Hepatic stellate cell (primary cell): ENCODE data around the gene FERMT3.
"Not testable (repeated sequence)": the region's sequence is repeated elsewhere in the genome, so short reads cannot be mapped to it uniquely, and the experiment has no call there.

Experiments used
- DNase-seq: peaks from one replicate; pipeline ENCODE4 v3.0.0; 2011; ENCODE audit warnings: low spot score

FERMT3 gene

GRCh38 chr11:64235437-64236161, 29.1 kb downstream of the FERMT3 start:
- DNase-seq: no peak

- DNase-seq: no peak
Measured at GRCh38 chr11:64237484-64237951, 31.0 kb downstream of the FERMT3 start.

- no peak for DNase-seq
Measured at GRCh38 chr11:64238076-64238475, 31.6 kb downstream of the FERMT3 start.

- no peak for DNase-seq
Measured at GRCh38 chr11:64238999-64239398, 32.5 kb downstream of the FERMT3 start.

DNA sequence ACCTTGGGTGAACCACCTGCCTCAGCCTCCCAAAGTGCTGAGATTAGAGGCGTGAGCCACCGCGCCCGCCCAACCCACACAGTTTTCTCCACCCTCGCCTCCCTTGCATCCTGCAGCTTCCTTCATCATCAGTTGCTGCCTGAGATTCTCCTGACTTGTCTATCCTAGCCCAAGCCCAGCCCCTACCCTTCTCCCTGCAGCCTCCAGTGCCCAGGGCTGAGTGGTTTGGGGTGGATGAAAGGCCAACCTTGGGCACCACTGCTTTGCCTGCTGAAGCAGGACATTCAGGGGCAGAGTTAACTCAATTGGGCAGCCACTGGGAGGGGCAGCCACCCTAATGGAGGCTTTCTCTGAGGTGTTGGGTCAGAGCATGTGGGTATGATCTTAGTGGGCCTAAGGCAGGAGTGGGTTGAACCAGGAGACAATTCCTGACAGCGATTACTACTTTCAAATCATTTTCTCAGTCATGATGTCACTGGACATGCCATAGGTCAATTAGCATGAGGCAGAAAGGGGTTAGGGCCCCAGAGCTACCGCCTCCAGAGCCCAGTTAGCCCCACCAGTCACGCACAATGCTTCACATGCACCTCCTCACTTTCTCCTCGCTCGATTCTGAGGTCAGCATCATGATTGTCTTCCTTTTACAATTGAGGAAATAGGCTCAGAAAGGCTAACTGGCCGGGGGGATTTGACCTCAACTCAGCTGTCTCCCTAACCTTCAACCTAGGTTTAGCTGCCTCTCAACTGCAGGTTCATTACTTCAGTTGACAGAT, 33.3 kb downstream of the FERMT3 start:
- DNase-seq: no peak

- peak; percentile 99 for DNase-seq
Measured at GRCh38 chr11:64240435-64241240, 34.1 kb downstream of the FERMT3 start, which contains the start of gene FKBP2. Gene FKBP2 (plus strand): TSS chr11:64241095. CDS start chr11:64242388, 1,293 bp downstream.

DNA sequence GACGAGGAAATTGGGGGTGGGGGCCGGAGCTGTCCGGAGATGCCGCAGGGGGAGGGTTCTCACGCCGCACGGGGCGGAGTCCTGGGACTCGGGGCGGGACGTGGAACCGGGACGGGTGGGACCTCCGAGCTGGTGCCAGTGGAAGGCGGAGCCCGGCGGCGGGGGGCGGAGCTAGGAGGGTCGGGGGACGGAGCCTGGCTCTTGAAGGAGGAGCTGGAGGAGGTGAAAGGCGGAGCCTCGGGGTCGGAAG, 34.6 kb downstream of the FERMT3 start:
- DNase-seq: peak; percentile 97

GRCh38 chr11:64241491-64242374, 35.2 kb downstream of the FERMT3 start:
- DNase-seq: peak; percentile 66

DNA sequence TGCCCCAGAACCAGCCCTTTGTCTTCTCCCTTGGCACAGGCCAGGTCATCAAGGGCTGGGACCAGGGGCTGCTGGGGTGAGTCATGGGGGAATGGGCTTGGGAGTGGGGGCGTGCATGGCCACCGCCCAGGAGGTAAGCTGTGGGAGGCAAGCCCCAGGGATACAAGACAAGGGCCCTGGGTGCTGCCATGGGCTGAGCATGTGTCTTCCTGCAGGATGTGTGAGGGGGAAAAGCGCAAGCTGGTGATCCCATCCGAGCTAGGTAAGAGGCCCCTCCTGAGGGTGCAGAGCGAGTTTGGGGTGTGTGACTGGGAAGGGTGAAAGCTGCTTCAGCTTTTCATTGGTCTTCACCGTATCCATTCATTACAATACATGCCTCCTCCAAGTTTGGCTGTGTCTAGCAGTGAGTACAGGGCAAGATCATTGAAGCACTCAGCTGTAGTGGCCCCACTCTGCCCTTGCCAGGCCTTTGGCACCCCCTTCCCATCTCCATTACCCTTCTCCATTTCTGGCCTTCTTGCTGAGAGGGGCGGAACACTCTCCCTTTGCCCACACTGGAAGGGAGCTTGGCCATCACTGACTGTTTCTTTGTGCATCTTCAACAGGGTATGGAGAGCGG, 36.8 kb downstream of the FERMT3 start:
- no peak for DNase-seq

DNA sequence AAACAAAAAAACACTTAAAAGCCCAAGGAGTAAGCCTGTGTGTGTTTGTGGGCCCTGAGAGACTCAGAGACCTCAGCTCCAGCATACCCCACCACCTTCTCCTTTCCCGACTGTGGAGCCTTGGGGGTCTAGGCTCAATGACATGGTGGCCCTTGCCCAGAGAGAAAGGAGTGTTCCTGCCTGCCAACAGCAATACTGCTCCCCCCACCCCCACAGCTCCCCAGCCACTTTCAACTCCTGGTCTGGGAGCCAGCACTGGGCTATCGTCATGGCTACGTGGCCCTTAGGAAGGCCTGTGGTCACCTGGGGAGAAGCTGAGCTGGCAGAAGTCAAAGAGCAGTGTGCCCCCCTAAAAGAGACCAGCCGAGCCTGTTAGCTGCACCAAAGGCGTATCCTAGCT, 37.6 kb downstream of the FERMT3 start:
- no peak for DNase-seq

- no peak for DNase-seq
Measured at GRCh38 chr11:64244966-64245365, 38.4 kb downstream of the FERMT3 start.

DNA sequence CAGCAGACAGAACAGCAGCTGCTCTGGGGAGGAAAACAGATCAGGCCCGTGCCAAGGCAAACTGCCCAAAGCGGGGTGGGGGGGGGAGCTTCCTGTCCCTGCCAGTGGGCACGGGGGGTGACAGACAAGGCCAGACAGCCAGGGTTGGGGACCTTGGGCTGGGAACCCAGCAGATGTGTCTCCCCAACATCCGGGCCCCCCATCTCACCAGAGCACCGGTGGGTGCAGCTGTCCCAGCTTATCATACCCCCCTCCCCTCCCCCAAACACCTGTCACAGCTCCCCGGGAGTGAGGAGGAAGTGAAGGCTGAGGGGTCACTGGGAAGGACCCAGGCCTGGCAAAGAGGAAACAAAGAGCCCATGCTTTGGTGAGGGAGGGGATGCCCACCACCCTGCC, 38.9 kb downstream of the FERMT3 start:
- no peak for DNase-seq

DNA sequence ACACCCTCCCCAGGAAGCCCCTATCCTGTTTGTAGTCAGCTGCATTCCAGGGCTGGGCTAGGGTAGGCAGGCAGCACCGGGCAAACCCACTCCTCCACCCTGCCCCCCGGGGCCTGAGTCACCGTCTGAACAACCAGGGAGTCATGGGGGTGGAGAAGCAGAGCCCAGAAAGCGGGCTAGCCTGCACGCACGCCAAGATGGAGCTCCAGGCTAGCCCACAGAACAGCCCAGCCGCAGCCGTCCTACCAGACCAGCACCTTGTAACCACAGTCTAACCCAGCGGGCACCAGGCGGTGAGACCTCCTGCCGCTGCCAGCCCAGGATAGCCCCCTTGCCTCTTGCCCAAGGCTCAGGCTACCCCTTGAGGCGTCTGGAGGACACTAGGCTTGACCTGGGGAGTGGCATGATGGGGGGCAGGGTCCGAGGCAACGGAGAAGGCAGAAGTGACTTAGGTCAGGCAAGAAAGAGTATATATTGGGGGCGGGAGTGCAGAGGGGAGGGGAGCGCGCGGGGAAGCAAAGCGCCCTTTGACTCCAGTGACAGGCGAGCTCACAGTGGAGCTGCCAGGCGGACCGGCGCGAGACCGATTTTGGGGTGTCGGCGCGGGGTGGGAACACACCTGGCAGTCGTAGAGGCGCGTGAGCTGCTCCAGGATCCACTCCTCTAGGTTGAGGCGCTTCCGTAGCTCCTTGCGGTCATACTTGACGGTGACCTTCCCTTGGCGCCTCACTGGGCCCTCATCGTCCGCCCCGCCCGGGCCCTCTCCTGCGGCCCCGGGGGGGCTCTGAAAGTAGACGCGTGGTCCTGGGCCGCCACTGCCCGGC, 39.5 kb downstream of the FERMT3 start:
- DNase-seq: peak; percentile 96

- DNase-seq: not testable (repeated sequence)
Measured at GRCh38 chr11:64246621-64246870, 40.0 kb downstream of the FERMT3 start.

DNA sequence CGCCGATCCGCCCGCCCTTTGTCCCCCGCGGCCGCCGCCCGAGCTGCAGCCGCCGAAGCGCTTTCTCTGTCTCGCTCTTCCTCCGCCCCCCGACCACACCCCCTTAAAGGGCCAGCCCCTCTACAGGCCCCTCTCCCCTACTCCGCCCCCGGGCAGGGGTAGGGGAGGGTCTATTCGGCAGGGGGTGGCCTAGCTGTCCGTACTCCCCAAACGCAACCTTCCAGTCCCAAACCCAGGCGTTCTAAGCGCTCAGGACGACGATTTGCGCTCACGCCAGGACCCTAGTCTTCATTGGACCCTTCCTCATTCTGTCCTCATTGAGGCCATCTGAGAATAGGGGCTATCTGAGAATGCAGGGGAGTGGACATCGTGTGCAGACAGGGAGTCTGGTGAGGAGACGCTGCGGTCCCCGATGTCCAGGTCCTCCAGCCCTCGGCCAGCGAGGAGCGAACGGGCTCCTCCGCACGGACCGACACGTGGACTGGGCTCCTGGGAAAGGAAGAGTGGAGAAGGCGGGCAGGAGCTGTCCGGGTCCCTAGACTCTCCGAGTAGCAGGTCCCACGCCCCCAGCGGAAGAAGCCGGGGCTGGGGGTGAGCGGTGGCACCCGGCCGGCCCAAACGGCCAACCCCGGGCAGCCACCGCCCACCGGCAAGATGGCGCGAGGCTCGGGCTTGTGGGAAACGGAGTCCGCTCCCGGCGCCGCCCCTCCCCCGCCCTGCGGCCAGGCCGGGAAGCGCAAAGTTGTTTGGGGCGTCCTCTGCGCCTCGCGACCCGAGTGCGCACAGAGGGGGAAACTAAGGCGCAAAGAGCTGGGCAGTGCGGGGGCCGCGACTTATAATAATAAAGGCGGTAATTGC, 40.6 kb downstream of the FERMT3 start, which contains the start of gene PPP1R14B:
Gene PPP1R14B (minus strand): TSS at position 73 of the 858 bp plus-strand sequence. CDS start 270 bp downstream, outside the sequence.
- DNase-seq: peak; percentile 96

DNA sequence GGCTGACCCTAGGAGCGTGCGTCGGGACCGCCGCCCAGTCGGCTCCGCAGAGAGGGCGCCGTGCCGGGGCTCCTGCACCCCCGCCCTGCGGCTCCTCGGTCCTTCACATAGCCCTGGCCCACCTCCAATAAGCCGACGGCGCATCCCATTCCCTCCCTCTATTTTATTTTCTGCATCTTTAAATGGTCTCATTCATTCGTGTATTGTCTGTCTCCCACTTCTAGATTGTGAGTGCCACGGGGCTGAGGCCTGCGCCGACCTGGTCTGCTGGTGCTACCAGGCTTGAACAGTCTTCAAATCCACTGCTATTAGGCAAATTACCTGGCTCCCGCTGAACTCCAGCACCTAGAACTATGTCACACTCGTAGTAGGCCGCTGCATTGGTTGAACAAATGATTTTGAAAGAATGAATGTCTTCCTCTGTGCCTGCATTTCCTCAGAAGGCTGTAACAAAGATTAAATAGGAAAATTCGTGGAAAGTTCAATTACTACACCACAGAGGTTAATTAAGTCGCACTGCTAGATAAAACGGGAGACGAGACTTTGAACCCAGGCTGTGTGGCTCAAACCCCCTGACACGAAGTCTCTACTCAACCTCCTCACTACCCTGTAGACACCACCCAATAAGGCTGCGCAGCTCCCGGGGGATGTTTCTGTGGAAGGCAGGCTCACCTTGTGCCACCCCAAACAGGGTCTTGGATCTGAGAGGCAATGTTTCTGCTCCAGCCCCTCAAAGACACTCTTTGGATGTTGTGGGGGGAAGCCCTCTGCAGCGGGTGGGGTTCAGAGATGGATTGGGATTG, 41.4 kb downstream of the FERMT3 start:
- DNase-seq: no peak

- DNase-seq: no peak
Measured at GRCh38 chr11:64248578-64248977, 42.1 kb downstream of the FERMT3 start.

- DNase-seq: no peak
Measured at GRCh38 chr11:64249038-64249437, 42.5 kb downstream of the FERMT3 start.
